DMS 273 treated with DMSO at 0.1 percent for 48 hours (cell line): ENCODE results near the gene WBP1L.
"Not testable (repeated sequence)": the region's sequence is repeated elsewhere in the genome, so short reads cannot be mapped to it uniquely, and the experiment has no call there.

Experiments
- DNase-seq: peaks from one replicate; lab custom pipeline; 2025; lab: John Stamatoyannopoulos, UW

Gene WBP1L

DNA sequence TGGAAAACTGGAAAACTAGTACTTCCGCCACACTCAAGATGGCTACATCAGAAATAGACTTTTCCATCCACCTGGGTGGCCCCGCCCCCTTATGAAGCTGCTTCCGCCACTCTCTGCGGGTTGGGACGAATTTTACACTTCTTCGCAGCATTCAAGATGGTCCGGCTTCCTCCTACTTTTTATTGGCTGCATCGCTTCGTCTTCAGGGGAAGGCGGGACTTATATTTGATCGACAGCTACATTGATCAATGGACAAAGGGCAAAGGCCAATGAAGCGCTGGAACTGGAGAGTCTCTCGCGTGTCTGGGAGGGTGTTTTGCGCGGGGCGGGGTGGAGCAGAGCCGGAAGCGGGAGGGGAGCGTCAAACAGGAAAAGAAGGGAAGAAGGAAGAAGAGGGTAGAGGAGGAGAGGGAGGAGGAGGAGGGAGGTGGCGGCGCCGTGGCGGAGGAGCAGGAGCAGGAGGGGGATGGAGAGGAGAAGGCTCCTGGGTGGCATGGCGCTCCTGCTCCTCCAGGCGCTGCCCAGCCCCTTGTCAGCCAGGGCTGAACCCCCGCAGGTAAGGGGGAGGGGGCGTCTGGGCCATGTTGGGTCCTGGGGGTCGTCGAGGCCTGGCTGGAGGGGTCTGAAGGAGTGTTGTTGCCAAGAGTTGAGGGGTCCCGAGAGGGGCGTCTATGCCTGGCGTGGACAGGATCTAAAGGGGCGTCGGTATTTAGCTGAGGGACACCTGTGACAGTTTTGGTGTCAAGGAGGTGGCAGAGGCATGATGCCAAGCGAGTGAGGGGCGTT is at the start of gene WBP1L:
Gene WBP1L, plus strand, starts transcription at position 361 of the 786 bp plus-strand sequence. Its CDS starts 106 bp downstream, at position 467.
- peak; percentile 95 for DNase-seq

DNA sequence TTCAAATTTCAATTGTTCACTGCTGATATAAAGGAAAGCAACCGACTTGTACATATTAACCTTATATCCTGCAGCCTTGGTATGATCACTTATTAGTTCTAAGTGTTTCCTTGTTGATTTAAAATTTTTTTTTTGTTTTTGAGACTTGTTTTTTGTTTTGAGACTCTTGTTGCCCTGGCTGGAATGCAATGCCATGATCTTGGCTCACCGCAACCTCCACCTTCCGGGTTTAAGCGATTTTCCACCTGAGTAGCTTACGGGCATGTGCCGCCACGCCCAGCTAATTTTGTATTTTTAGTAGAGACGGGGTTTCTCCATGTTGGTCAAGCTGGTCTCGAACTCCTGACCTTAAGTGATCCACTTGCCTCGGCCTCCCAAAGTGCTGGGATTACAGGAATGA is 48.3 kb upstream of the WBP1L start:
- not testable (repeated sequence) for DNase-seq

DNA sequence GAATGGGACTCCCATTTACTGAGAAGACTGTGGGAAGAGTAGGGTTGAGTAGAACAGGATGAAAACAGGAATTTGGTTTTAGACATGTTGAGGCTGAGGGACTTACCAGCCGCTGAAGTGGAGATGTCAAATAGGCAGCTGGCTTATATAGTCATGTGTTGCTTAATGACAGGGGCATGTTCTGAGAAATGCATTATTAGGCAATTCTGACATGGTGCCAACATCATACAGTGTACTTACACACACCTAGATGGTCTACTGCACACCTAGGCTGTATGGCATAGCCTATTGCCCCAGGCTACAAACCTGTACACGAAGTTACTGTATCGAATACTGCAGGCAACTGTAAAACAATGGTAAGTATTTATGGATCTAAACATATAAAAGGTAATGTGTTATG is 47.0 kb upstream of the WBP1L start:
- DNase-seq = no peak

DNA sequence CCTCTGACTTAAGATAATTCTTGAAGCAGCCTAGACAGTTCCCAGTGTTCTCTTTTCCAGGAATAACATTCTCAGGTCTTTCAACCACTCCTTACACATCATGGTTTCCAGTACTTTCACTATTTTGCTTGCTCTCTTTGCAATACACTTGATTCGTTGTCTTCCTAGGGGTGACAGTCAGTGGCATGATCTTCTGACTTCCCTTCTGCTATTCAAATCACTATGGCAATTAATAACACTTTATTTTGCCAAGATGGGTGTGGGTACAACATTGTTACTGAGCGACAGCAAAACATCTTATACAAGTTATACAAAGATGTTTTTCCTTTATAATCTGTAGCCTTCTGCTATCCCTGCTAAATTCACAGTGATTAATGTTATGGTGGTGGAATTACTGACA is 44.9 kb upstream of the WBP1L start:
- no peak for DNase-seq

DNA sequence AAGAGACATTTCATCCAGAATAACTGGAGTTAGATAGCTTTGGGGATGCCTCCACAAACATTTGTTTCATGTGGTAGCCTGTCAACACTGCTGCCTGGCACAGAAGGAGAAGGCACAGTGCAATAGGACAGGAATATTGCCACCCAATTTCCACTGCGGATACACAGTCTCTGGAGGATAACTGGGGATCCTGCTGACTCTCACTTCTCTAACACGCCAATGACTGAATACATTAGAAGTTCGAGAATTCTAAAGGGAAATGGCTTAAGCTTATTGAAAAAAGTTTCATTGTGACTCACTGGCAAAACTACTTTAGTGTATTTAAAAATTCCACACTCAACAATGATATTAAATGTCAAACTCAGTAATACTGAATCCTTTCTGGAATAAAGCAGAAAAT is 42.5 kb upstream of the WBP1L start:
- no peak for DNase-seq

DNA sequence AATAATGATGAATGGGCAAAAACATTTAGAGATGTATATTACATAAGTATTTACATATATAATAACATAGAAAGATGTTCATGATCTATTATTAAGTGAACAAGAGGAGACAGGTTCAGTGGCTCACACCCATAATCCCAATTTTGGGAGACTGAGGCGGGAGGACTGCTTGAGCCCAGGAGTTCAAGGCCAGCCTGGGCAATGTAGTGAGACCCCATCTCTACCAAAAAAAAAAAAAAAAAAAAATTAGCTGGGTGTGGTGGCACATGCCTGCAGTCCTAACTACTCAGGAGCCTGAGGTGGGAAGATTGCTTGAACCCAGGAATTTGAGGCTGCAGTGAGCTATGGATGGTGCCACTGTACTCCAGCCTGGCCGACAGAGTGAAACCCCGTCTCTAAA is 42.0 kb upstream of the WBP1L start:
- DNase-seq = no peak

DNA sequence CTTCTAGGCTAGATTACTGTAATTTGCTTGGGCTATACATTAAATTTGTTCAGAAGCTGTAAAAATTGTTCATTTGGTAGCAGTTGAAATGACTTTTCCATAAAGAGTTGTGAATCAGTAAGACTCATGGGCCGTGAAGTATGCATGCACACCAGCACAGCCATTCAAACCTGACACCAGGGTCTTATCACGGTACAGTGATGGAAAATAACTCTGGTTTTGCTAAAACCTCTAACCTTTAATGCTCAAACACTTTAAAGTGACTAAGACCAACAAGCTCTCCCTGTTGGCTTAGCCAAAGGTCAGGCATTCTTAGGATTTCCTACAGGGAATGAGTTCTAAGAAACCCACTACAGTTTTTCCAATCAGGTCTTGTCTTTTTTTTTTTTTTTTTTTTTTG is 41.0 kb upstream of the WBP1L start:
- DNase-seq = no peak

DNA sequence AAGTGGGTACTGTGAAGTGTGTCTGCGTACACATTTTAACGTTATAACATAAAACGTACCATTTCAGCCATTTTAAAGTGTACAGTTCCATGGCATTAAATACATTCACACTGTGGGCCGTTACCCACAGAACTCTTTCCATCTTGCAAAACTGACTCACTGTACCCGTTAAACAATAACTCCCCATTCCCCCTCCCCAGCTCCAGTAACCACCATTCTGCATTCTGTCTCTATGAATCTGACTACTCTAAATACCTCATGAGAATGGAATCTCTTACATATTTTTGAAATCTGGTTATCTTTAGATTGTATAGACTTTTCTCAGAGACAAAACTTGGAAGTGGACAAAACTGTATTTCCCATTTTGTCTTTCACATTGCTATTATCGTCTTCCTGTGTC is 38.8 kb upstream of the WBP1L start:
- no peak for DNase-seq

DNA sequence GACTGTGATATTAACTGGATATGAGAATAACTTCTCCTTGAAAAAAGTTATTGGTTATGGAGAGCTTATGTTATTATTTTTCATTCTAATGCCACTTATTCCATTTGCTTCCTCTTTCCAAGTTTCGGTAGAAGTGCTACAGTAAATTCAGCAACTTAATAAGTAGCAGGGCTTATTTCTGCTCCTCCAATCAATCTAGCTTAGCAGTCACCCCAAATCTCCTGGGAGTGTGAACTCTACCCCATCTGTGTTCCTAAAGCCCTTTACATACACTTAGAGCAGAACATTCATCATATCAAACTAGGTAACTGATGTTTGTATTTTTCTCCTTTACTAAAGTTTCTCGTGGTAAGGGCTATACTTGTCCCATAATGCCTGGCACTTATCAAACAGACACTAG is 38.2 kb upstream of the WBP1L start:
- DNase-seq = no peak

DNA sequence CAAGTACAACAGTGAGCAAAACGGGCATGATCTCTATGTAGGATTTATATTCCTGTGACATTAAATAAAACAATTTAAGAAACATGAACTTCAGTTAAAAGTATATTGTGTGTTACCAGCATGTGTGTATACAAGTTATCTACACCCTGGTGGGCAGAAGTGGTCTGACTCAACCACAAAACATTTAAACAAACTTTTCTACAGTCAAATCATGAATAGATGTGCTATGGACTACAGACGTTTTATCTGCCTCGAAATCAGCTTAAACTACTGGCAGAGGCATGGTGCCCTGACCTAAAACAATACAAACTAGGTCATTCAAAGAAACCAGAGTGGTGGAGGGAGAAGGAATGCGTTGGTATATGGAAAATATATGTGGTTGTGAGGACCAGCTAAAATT is 33.1 kb upstream of the WBP1L start:
- DNase-seq = no peak

DNA sequence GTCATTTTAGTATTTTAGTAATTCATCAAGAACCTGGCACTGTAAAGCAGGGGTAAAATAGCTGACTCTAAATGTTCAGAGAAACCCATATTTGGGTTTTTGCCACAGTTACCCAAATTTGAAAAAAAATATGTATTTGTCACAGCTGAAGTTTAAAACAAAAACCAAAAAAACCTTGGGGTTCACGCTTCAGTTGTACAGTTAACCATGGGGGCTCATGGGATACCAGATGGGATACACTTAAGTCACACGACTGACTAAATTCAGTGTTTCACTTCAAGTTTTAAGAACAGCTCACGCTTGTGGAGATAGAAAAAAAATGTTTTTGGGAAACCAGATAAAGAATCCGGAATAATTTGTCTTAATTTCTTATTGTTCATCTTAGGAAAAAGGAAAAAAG is 31.7 kb upstream of the WBP1L start:
- DNase-seq = no peak

DNA sequence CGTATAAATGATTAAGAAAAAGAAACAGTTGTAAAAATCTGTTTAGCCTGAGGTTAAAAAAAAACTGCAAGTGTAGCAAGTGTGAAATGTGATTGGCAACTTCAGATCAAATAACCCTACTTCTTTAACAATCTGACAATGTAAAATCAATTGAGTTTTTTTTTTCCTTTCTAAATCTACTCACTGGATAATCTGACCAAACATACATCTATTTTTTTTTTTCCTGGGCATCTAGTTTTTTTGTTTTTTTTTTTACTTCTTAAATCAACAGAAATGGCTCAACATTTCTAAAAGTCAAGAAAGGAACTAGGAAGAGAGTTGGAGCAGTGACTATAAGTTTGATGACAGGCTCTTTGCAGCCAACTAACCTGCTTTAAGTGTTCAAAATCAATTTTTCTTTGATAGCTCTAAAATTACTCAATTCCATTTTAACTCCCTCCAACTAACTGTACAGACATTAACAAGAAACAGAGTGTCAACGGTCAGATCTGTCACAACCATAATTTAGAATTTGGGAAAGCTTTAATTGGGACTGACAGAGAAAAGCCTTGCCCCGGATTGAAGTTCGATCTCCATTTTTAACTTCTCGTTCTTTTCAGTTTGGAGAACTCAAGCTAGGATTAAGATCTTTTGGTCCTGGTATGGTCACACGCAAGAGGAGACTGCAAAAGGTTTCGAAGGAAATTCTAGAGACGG is 30.8 kb upstream of the WBP1L start:
- DNase-seq = no peak

DNA sequence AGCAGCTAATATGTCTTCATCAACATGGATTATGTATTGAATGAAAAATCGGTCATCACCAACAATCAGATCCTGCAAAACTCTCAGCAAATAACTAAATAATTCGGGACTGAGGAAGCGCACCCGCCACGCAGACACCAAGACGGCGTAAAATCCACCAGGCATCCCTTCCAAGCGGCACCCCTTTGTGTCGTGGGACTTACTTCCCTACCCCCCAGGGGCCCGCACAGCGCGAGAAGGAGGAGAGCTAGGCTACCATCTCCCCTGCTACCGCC is 30.3 kb upstream of the WBP1L start:
- no peak for DNase-seq

DNA sequence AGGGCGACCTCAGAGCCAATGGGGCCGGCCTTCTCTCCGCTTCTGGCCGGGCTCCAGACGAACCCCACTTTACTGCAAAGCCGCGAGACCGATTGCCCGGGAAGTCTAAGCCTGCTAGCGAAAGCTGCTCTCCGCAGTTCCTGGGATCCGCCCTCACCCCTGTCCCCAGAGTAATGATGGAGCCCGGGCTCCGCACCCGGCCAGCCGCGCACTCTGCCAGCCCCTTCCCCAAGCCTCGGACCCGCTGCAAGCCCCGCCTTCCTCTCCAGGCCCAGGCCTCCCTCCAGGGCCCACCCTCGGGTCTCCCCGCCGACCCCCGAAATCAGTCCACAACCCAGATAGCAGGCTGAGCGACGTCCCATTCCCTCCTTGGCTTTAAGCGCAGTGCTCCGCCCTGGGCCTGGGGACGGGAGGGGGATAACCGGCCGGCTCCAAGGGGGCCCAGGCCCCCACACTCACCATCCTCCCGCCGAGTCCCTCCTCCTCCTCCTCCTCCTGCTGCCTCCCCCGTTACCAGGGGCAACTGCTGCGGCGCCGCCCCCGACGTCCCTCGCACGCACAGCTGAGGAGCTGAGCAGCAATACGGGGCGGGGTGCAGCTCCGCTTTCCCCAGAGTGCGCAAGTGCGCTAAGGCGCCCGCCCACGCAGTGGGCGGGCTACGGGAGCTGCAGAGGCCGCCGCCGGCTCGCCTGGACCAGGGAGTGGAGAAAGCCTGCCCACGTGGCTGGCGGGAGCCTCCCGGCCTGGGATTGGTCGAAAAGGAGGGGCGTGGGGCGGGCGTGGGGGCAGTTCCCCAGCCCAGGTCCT is 29.7 kb upstream of the WBP1L start, which contains the start of gene ARL3:
Gene ARL3, minus strand, starts transcription at position 584 of the 807 bp plus-strand sequence. Its CDS starts 122 bp downstream, at position 462.
- peak; percentile 91 for DNase-seq

DNA sequence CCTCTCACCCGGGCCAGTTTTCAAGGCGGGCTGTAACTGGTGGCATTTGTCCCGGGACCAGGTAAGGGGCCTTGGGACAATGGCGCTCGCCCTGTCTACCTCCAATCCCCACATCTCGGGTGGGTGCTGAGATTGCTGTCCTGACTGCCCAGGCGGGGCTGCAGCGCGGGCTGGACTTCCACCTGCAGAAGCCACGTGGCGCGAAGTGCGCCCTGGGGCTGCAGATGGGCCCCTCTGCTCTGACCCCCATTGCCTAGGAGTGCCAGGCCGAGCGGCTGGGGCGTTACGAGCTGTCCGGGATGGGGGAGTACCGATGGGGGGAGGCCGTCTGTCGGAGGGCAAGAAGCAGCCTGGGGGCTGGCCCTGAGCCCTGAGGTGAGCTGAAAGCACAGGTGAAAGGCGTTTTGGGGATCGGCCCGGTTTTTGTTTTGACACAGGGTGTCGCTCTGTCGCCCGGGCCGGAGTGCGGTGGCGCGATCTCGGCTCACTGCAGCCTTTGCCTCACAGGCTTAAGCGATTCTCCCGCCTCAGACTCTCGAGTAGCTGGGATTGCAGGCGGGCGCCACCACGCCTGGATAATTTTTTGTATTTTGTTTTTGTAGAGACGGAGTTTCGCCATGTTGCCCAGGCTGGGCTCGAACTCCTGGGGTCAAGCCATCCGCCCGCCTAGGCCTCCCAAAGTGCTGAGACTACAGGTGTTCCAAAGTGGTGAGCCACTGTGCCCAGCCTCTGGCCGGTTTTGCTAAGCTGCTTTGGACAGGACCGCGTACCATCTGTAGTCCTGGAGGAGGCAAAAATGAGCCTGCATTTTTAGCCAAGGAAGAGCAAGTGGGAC is 28.9 kb upstream of the WBP1L start, which contains the start of gene SFXN2:
Gene SFXN2, plus strand, starts transcription at position 16 of the 835 bp plus-strand sequence. CDS start 12,001 bp downstream, outside the sequence.
- no peak for DNase-seq

DNA sequence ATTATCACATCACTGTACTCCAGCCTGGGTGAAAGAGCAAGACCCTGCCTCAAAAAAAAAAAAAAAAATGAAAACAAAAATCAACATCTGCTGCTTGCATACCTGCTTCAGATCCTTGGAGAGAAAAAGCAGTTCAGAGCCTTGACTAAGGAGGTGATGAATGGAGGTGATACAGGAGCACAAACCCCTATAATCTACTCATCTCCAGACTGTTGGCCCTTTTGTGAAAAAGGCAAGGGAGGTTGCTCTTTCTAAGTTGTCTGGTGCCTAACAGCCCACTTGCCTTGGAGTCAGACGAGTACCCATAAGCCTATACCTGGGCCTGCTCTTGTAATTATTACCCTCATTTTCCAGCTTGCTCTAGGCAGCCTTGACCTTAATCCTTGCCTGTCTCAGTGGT is 27.9 kb upstream of the WBP1L start:
- DNase-seq = no peak

DNA sequence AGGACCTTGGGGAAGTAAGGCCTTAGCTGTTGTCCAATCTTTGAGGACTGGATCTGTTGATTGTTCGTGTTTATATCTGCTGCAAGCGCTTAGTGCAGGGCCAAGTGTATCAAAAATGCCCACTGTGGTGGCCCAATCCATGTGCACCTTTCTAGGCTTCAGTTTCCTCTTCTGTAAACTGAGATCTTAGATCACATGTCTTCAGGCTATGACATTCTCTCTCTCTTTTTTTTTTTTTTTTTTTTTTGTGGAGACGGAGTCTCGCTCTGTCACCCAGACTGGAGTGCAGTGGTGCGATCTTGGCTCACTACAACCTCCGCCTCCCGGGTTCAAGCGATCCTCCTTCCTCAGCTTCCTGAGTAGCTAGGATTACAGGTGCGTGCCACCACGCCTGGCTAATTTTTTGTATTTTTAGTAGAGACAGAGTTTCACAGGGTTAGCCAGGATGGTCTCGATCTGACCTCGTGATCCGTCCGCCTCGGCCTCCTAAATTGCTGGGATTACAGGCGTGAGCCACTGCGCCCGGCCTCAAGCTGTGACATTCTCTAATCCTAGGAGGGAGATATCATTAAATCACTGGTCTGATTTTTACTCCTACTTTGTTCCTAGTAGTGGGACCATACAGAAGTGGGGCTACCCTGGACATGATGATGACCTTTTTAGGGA is 26.7 kb upstream of the WBP1L start:
- not testable (repeated sequence) for DNase-seq

DNA sequence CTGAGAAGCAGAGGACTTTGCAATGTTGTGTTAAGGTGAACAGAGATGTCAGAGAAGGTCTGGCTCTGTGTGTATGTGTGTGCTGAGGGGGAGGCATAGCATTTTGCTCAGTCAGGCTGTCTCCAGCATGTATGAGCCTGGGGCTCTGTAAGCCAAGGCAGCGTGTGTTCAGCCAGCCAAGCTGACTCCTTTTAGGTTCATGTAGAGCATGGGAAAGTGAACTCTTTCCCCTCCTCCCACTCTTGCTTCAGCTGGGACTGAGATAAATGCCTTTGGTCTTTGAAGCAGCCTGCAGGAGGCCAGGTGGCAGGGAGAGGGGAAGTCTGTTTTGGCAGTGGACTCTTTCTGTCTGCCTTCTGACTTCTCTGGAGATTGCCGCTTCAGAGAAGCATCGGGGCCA is 25.5 kb upstream of the WBP1L start:
- peak; percentile 16 for DNase-seq

DNA sequence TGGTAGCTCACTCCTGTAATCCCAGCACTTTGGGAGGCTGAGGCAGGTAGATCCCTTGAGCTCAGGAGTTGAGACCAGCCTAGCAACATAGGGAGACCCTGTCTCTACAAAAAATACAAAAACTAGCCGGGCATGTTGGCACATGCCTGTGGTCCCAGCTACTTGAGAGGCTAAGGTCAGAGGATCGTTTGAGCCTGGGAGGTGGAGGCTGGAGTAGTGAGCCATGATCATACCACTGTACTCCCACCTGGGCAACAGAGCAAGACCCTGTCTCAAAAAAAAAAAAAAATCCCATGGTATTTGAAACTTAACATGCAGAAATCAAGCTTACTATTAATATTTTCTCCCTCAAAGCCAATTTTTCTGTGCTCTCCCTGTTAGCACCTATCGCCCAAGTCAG is 23.4 kb upstream of the WBP1L start:
- DNase-seq = no peak

DNA sequence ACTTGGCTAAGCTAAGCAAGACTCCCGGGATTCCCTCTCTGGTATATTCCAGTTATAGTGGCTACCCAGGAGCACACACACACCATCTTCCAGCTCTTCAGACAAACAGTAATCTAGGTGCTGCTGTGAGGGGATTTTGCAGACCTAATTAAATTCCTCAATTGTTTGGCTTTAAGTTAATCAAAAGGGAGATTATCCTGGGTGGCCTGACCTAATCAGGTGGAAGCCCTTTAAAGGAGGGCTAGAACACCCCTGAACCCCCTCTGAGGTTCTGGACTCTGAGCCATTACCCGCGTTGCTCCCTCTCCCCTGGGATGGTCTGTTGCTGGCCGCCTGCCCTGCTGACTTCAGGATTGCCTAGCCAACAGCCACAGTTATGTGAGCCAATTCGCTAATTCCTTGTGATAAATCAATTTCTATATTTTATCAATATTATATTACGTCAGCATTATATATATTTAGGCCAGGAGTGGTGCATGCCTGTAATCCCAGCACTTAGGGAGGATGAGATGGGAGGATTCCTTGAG is 22.9 kb upstream of the WBP1L start:
- DNase-seq = no peak

DNA sequence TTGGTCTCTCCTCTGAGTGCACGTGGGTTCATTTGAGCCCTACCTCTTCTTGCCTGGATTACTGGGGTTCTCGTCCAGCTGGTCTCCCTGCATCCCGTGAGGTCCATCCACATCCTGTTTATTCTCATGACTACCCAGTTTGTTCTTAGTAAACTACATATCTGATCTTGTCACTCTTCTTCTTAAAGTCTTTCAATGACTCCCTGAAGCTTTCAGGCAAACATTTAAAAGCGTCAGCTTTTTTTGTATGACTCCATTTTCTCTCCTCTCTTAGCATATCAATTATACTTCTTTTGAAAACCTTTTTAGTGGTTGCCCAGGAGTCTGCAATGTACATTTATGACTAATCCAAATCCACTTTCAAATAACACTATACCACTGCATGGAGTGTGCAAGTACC is 21.8 kb upstream of the WBP1L start:
- no peak for DNase-seq
